Breast epithelium (tissue), 4 donors: Measurements from ENCODE around the gene GFRA1. TPM values are rescaled to one million over a fixed set of nuclear protein-coding genes. Genes with fewer than 3 reads are reported as not detected.

Experiments used
- DNase-seq, 2 donors: peaks; one replicate each; pipeline ENCODE4 v3.0.0-alpha.2; 2019; ENCODE audit warnings: low spot score in 2 of 2
- H3K27ac ChIP-seq, 2 donors: fragments of 200-600 bp; sonication (generic) in 1 of 2; one replicate each; pipeline ENCODE4 v1.5.1; 2016 to 2019; ENCODE audit warnings: mild to moderate bottlenecking in 1 of 2
- H3K27me3 ChIP-seq, 2 donors: fragments of 200-600 bp; sonication (generic) in 1 of 2; one replicate each; pipeline versions ENCODE4 v1.5.1 to v1.6.0; 2017 to 2019; ENCODE audit warnings: control low read depth in 1 of 2, mild to moderate bottlenecking in 1 of 2
- H3K36me3 ChIP-seq: fragments of 200-600 bp; one replicate; pipeline ENCODE4 v1.5.1; 2019
- H3K4me1 ChIP-seq, 2 donors: fragments of 200-600 bp; sonication (generic); one replicate each; pipeline ENCODE4 v1.5.1; 2016 to 2019; ENCODE audit warnings: control low read depth in 1 of 2
- H3K4me3 ChIP-seq, 3 donors: fragments of 200-600 bp; sonication (generic); 1 replicate in 2 of 3; 2 replicates in 1 of 3; pipeline ENCODE4 v1.5.1; 2016 to 2019; ENCODE audit warnings: mild to moderate bottlenecking in 3 of 3, moderate library complexity in 2 of 3
- H3K9me3 ChIP-seq, 2 donors: fragments of 200-600 bp; sonication (generic) in 1 of 2; one replicate each; pipeline ENCODE4 v1.5.1; 2016 to 2019; ENCODE audit warnings: control low read depth in 1 of 2
- POLR2A ChIP-seq: fragments of 450-650 bp; IDR thresholded peaks from one replicate; pipeline ENCODE4 v1.6.1; 2016; ENCODE audit warnings: antibody characterized with exemption, mild to moderate bottlenecking, moderate library complexity
- POLR2AphosphoS5 ChIP-seq, 3 donors: sonication (generic); formaldehyde crosslinking; IDR thresholded peaks; one replicate each; pipeline ENCODE4 v1.6.1; 2017; ENCODE audit warnings: antibody characterized with exemption in 3 of 3
- intact Hi-C: fragments of 100-400 bp; cut with DNase I; formaldehyde crosslinking; loops from one replicate; pipeline ENCODE4 v1.15.1; 2023; ENCODE audit warnings: low total_unique reads
- total RNA-seq, 3 donors: library from RNA; depleted of rRNA; stranded (reverse); fragments of >200 nt; gene quantifications; one replicate each; pipeline ENCODE4 v1.1.0, GENCODE V29; 2016
- TF ChIP-seq, protein P1 (sequence below), 3 donors: fragments of 450-650 bp; IDR thresholded peaks; one replicate each; pipeline ENCODE4 v1.5.1; 2016 to 2017; ENCODE audit warnings: antibody characterized with exemption in 3 of 3, mild to moderate bottlenecking in 3 of 3, moderate library complexity in 3 of 3

Gene GFRA1
- total RNA-seq, 3 donors from 2014 or later = 88.2 to 153 (median 98.5) TPM

DNA sequence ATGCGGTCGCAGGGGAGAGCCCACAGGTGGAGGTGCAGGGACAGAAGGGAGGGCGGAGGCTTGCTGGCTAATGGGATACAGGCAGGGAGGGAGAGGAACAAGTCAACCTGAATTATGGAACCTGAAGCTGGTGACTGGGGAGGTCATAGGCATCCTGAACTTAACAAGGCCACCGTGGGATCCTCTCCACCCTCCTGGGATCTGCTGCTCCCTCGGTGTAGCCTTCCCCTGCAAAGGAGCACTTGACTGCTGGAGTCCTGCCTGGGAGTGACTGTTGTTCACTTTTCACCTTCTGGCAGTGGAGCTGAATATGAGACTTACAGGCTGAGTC lies 223.1 kb downstream of the GFRA1 start:
- H3K4me1 ChIP-seq = no peaks in the 10 kb centered on the region
- H3K27me3 ChIP-seq = no peaks in the 10 kb centered on the region
- no peaks in the 10 kb centered on the region for H3K9me3 ChIP-seq
- intact Hi-C loops = no loop called here
- no peak overlapping the region for H3K27ac ChIP-seq
- no peak overlapping the region for H3K4me3 ChIP-seq
- TF ChIP-seq, protein P1, sequence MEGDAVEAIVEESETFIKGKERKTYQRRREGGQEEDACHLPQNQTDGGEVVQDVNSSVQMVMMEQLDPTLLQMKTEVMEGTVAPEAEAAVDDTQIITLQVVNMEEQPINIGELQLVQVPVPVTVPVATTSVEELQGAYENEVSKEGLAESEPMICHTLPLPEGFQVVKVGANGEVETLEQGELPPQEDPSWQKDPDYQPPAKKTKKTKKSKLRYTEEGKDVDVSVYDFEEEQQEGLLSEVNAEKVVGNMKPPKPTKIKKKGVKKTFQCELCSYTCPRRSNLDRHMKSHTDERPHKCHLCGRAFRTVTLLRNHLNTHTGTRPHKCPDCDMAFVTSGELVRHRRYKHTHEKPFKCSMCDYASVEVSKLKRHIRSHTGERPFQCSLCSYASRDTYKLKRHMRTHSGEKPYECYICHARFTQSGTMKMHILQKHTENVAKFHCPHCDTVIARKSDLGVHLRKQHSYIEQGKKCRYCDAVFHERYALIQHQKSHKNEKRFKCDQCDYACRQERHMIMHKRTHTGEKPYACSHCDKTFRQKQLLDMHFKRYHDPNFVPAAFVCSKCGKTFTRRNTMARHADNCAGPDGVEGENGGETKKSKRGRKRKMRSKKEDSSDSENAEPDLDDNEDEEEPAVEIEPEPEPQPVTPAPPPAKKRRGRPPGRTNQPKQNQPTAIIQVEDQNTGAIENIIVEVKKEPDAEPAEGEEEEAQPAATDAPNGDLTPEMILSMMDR (IDR thresholded peaks at IDR 0.05) = no peak
- TF ChIP-seq POLR2A (no peak), POLR2AphosphoS5 (IDR thresholded peaks at IDR 0.05) (no peak)
- H3K36me3 ChIP-seq = no peaks in the 10 kb centered on the region
- no peak for DNase-seq

DNA sequence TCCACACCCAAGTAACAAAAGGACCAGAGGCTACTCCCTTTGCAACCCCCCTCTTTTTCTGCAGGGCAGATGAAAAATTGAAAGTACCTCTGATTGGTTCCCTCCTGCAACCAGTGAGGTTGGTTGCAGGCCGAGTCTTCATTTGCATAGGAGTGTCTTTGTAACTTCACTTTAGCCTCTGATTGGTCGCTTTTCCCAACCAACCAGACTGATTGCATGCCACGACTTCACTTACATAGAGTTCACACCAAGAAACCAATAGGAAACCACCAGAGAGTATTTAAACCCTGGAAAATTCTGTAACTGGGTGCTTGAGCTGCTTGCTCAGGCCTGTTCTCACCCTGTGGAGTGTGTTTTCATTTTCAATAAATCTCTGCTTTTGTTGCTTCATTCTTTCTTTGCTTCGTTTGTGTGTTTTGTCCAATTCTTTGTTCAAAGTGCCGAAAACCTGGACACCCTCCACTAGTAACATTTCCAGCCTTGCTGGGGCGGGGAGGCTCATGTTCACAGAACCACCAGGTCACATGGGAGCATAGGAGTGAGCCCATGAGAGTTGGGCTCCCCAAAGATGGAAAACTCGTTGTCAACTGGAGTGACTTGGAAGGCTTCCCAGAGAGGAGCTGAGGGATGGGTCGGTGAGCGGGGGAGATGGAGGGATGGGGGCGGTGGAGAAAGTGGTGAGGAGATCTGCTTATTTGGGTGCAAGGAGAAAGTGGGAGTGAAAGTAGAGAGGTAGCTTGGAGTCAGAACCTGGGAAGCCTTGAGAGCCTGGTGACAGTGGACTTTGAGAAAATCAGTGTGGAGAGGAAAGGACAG lies 223.6 kb downstream of the GFRA1 start:
- intact Hi-C loops = no loop called here
- Histone ChIP-seq H3K9me3 (no peaks in the 10 kb centered on the region), H3K27me3 (no peaks in the 10 kb centered on the region), H3K36me3 (no peaks in the 10 kb centered on the region), H3K4me1 (no peaks in the 10 kb centered on the region), H3K4me3 (no peak overlapping the region), H3K27ac (no peak overlapping the region)
- no peak for DNase-seq
- TF ChIP-seq POLR2A (no peak), POLR2AphosphoS5 (IDR thresholded peaks at IDR 0.05) (no peak)
- TF ChIP-seq, protein P1 (IDR thresholded peaks at IDR 0.05) = no peak

DNA sequence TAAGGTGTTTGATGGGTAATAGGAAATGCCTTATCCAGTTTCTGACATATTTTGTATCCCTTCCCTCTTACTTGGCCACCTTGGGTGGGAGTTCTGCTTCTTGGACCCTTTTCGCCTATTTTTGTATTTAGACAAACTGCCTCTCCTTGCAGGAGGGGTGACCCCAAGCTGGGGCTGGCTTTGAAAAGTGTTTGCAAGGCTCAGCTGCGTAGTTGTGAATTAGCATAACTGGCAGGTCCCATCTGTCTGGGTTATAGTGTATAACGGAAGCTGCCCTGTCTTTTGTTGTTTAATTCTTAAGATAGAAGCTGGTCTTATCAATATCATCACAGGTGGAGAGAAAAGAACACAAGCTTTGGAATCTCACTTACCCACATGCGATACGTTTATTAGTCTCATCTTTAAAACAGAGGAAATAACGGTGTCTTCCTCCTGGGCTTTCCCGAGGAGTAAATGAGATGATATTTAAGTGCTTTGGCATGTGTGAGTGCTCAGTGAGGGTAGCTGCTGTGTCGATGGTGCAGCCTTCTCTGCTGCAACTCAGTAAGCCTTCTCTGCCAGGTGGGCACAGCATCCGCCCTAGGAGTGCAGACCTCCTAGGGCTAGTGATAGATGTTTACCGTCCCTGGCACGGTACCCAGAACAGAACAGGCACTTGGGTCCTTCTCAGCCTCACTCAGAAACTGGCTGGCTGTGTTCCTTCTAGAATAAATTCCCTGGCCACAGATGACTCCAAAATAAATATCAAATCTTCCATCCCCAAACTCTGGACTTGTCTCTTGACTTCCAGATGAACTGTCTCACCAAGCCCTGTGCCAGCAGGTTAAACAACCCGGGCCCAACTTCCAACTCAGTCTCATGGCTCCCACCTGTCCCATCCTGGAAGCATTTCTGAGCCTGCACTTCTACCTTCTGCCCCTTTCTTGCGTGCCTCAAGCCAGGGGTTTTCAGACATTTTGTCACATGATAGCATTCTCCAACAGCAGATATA lies 227.3 kb downstream of the GFRA1 start:
- TF ChIP-seq, protein P1 (IDR thresholded peaks at IDR 0.05) = no peak
- TF ChIP-seq POLR2AphosphoS5 (IDR thresholded peaks at IDR 0.05) (no peak), POLR2A (no peak)
- H3K27ac ChIP-seq = no peak overlapping the region
- H3K36me3 ChIP-seq = no peaks in the 10 kb centered on the region
- no peaks in the 10 kb centered on the region for H3K27me3 ChIP-seq
- no peak for DNase-seq
- H3K9me3 ChIP-seq = no peaks in the 10 kb centered on the region
- no peak overlapping the region for H3K4me3 ChIP-seq
- H3K4me1 ChIP-seq = no peaks in the 10 kb centered on the region
- intact Hi-C loops = no loop called here

DNA sequence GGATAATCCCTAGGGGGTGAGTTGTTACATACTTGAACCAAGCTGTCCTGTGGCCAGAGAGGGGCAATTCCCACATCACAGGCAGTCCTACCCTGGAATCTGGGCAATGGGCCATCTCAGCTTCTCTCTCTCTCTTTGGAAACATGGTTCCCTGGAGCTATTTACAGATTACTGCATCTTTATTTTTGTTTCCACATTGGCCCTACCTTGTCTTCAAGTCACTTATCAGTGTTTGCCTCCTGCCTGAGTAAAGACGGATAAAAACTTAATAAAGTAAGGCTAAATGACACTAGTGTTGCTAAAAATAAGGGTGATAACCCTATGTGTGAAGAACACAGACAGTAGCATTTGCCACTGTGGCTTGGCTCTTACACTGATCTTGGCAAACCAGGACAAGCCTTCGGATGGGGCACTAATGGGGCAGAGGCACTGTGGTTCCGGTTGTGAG lies 228.2 kb downstream of the GFRA1 start:
- no peaks in the 10 kb centered on the region for H3K9me3 ChIP-seq
- no peak for DNase-seq
- H3K36me3 ChIP-seq = no peaks in the 10 kb centered on the region
- intact Hi-C loops = loop anchor here (1.0 kb wide), 1 partner anchor 13 kb away; no protein-coding TSS in a partner anchor
- no peak overlapping the region for H3K4me3 ChIP-seq
- no peak overlapping the region for H3K27ac ChIP-seq
- H3K27me3 ChIP-seq = no peaks in the 10 kb centered on the region
- H3K4me1 ChIP-seq = no peaks in the 10 kb centered on the region
- TF ChIP-seq POLR2A (no peak), POLR2AphosphoS5 (IDR thresholded peaks at IDR 0.05) (peak in 1 of 3 donors; percentile 64)

- no peak for DNase-seq
- TF ChIP-seq, protein P1 (IDR thresholded peaks at IDR 0.05) = no peak
- no peak for TF ChIP-seq POLR2A
- no peak for TF ChIP-seq POLR2AphosphoS5 (IDR thresholded peaks at IDR 0.05)
- Histone ChIP-seq H3K27ac (no peak overlapping the region), H3K36me3 (no peaks in the 10 kb centered on the region), H3K27me3 (no peaks in the 10 kb centered on the region), H3K4me3 (no peak overlapping the region), H3K4me1 (no peaks in the 10 kb centered on the region), H3K9me3 (no peaks in the 10 kb centered on the region)
- intact Hi-C loops = loop anchor here (1.0 kb wide), 1 partner anchor 14 kb away; no protein-coding TSS in a partner anchor
These were observed 229.1 kb downstream of the GFRA1 start for GRCh38 chr10:116043861-116044260.
